ENCODE results near the gene ASCL3. TPM values are rescaled to one million over a fixed set of nuclear protein-coding genes. Genes with fewer than 3 reads are reported as not detected.

The ASCL3 gene
- total and polyA plus RNA-seq, 10 of the 15 experiments (the other 5 are each of a cell fraction or from before 2014, with no cell fraction given), result not detected

DNA sequence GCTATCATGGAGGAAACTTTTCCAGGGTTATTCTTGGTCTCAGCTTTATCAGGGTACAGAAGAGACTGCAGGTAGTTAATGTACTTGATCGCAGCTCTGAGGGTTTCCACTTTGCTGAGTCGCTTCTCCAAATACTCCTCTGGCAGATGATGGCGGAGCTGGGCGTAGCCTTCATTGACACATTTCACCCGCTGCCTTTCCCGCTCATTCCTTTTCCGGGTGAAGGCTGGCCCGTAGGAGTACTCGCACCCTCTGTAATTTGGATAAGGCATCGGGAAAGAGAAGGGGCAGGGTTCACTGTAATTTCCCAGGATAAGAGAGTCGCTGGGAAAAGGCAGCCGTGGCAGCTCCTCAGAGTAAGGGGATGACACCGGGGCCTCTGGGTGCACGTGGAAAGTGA is 5.2 kb downstream of the ASCL3 start:
- no TSS peak for BruUV-seq (replicated peaks)
- ATAC-seq, result no peak

DNA sequence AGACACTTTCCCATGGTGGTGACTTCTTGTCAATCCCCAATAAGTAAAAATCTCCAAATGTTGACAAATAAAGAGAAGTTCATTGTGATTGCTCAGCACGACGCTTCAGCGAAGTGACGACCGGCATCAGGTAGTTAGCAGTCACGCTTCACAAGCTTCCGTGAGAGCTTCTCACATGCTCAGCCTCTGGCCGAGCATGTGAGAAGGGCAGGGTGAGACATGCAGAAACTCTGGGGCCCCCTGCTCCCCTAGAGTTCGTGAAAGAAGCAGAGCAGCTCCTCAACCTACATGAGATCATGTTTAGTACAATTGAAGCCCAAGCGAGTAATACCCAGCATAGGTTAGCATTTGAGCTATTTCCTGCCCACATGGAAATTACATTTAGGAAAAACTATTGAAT is 5.7 kb downstream of the ASCL3 start:
- H3K9ac ChIP-seq (ENCODE audit: control insufficient read depth, insufficient read depth, low read length), result no peak overlapping the region
- RAD21 ChIA-PET (ENCODE audit: unreplicated experiment), result interaction anchor here (1.0 to 1.3 kb wide), 2 partner anchors 22 to 201 kb away, joined by 3 to 7 read pairs; no protein-coding TSS in a partner anchor
- no peaks in the 10 kb centered on the region for H3K36me3 ChIP-seq (ENCODE audit: control insufficient read depth in 2 of 2, insufficient read depth in 2 of 2, low read length in 1 of 2)
- H3K4me1 ChIP-seq (ENCODE audit: control insufficient read depth, insufficient read depth, low read length), result no peaks in the 10 kb centered on the region
- WGBS (ENCODE audit: insufficient coverage, insufficient replicate concordance, low lambda C conversion rate, missing lambda C conversion rate), result 76% methylated on average over 10 of the region's 10 CpGs
- in situ Hi-C loops (cut with MboI) (no loop called here), intact Hi-C loops (cut with micrococcal nuclease; ENCODE audit: unreplicated experiment) (no loop called here)
- 0 out of 2 replicates have a peak overlapping the region, but pooled peaks have one; percentile 22 for H3K4me2 ChIP-seq (ENCODE audit: control insufficient read depth, insufficient read depth)
- POLR2A ChIA-PET, result no interaction called here
- ATAC-seq, result peak; percentile 74
- H3K9me3 ChIP-seq (replicated peaks; ENCODE audit: control insufficient read depth, insufficient read depth, low read length), result no peaks in the 10 kb centered on the region
- H3K4me3 ChIP-seq, result no peak overlapping the region
- SMC1A ChIA-PET (ENCODE audit: uncharacterized antibody, unreplicated experiment), result interaction anchor here (0.8 to 2.3 kb wide), 6 partner anchors 9 to 107 kb away, joined by 3 to 9 read pairs (median 3); no protein-coding TSS in a partner anchor
- no peaks in the 10 kb centered on the region for H3K79me2 ChIP-seq (ENCODE audit: control insufficient read depth, insufficient read depth, low read length)
- no peak for FAIRE-seq
- DNase-seq (ENCODE audit: low read depth, low spot score), result no peak
- no peaks in the 10 kb centered on the region for H4K20me1 ChIP-seq (ENCODE audit: control insufficient read depth, insufficient read depth)
- H3K27me3 ChIP-seq (replicated peaks in 1 of 2; ENCODE audit: control insufficient read depth in 2 of 2, insufficient read depth in 2 of 2, low read length in 1 of 2), result no peaks in the 10 kb centered on the region
- H2AFZ ChIP-seq (ENCODE audit: control insufficient read depth, low read depth, low read length), result no peak overlapping the region; the same call in 1 of the 2 replicates
- no peak overlapping the region for H3K27ac ChIP-seq (ENCODE audit: control insufficient read depth, insufficient read depth)
- no TSS peak for BruUV-seq (replicated peaks)
- CTCF ChIA-PET, result interaction anchor here (0.9 to 4.8 kb wide), 2 partner anchors 22 to 23 kb away, joined by 5 to 30 read pairs; no protein-coding TSS in a partner anchor
- TF ChIP-seq, protein P1, sequence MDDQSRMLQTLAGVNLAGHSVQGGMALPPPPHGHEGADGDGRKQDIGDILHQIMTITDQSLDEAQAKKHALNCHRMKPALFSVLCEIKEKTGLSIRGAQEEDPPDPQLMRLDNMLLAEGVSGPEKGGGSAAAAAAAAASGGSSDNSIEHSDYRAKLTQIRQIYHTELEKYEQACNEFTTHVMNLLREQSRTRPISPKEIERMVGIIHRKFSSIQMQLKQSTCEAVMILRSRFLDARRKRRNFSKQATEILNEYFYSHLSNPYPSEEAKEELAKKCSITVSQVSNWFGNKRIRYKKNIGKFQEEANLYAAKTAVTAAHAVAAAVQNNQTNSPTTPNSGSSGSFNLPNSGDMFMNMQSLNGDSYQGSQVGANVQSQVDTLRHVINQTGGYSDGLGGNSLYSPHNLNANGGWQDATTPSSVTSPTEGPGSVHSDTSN (IDR thresholded peaks at IDR 0.05; ENCODE audit: insufficient replicate concordance, low read depth, low read length), result no peak
- TF ChIP-seq ZBED1 (IDR thresholded peaks at IDR 0.05; ENCODE audit: borderline replicate concordance), result no peak
- TF ChIP-seq SMAD5 (IDR thresholded peaks at IDR 0.05; ENCODE audit: low read depth), result no peak
- no peak for TF ChIP-seq CBX3 (IDR thresholded peaks at IDR 0.05; ENCODE audit: borderline replicate concordance, low read depth)
- no peak for TF ChIP-seq DPF2 (IDR thresholded peaks at IDR 0.05)
- TF ChIP-seq RAD51 (IDR thresholded peaks at IDR 0.05), result no peak
- no peak for TF ChIP-seq ZSCAN29 (IDR thresholded peaks at IDR 0.05)
- TF ChIP-seq, protein P2, sequence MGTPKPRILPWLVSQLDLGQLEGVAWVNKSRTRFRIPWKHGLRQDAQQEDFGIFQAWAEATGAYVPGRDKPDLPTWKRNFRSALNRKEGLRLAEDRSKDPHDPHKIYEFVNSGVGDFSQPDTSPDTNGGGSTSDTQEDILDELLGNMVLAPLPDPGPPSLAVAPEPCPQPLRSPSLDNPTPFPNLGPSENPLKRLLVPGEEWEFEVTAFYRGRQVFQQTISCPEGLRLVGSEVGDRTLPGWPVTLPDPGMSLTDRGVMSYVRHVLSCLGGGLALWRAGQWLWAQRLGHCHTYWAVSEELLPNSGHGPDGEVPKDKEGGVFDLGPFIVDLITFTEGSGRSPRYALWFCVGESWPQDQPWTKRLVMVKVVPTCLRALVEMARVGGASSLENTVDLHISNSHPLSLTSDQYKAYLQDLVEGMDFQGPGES (IDR thresholded peaks at IDR 0.05), result no peak
- no peak for TF ChIP-seq TAF1 (IDR thresholded peaks at IDR 0.05; ENCODE audit: borderline replicate concordance, low read depth, low read length)
- TF ChIP-seq PAX8 (IDR thresholded peaks at IDR 0.05), result peak; percentile 79; the same call in 1 of the 2 replicates
- TF ChIP-seq EZH2 (IDR thresholded peaks at IDR 0.05; ENCODE audit: borderline replicate concordance, control insufficient read depth, low read depth, low read length), result no peak
- no peak for TF ChIP-seq ZNF207 (IDR thresholded peaks at IDR 0.05; ENCODE audit: borderline replicate concordance)
- no peak for TF ChIP-seq EED (IDR thresholded peaks at IDR 0.05; ENCODE audit: low read depth)

More for the DNA sequence above, 5.2 kb downstream of the ASCL3 start:
- FAIRE-seq (no peak), DNase-seq (ENCODE audit: low read depth, low spot score) (no peak)
- Histone ChIP-seq H4K20me1 (ENCODE audit: control insufficient read depth, insufficient read depth) (no peaks in the 10 kb centered on the region), H2AFZ (ENCODE audit: control insufficient read depth, low read depth, low read length) (no peak overlapping the region), H3K9ac (ENCODE audit: control insufficient read depth, insufficient read depth, low read length) (no peak overlapping the region), H3K4me1 (ENCODE audit: control insufficient read depth, insufficient read depth, low read length) (no peaks in the 10 kb centered on the region), H3K27ac (ENCODE audit: control insufficient read depth, insufficient read depth) (no peak overlapping the region), H3K27me3 (replicated peaks in 1 of 2; ENCODE audit: control insufficient read depth in 2 of 2, insufficient read depth in 2 of 2, low read length in 1 of 2) (no peaks in the 10 kb centered on the region), H3K4me3 (no peak overlapping the region), H3K9me3 (replicated peaks; ENCODE audit: control insufficient read depth, insufficient read depth, low read length) (no peaks in the 10 kb centered on the region), H3K4me2 (ENCODE audit: control insufficient read depth, insufficient read depth) (no peak overlapping the region), H3K79me2 (ENCODE audit: control insufficient read depth, insufficient read depth, low read length) (no peaks in the 10 kb centered on the region), H3K36me3 (ENCODE audit: control insufficient read depth in 2 of 2, insufficient read depth in 2 of 2, low read length in 1 of 2) (no peaks in the 10 kb centered on the region)
- no peak for TF ChIP-seq WRNIP1 (IDR thresholded peaks at IDR 0.05; ENCODE audit: borderline replicate concordance, low read depth, low read length)
- TF ChIP-seq ATF7 (IDR thresholded peaks at IDR 0.05; ENCODE audit: low read depth), result no peak
- TF ChIP-seq CREB1 (IDR thresholded peaks at IDR 0.05; ENCODE audit: low read depth), result 0 out of 2 replicates have a peak, but pooled peaks have one; percentile 0
- TF ChIP-seq ESRRA (IDR thresholded peaks at IDR 0.05; ENCODE audit: low read length), result no peak
- RAD21 ChIA-PET (ENCODE audit: unreplicated experiment), result interaction anchor here (1.3 kb wide), 1 partner anchor 22 kb away, joined by 7 read pairs; no protein-coding TSS in a partner anchor
- in situ Hi-C loops (cut with MboI), result no loop called here
- POLR2A ChIA-PET, result no interaction called here
- 83% methylated on average over 14 of the region's 14 CpGs for WGBS (ENCODE audit: insufficient coverage, insufficient replicate concordance, low lambda C conversion rate, missing lambda C conversion rate)
- CTCF ChIA-PET, result interaction anchor here (0.9 to 4.8 kb wide), 2 partner anchors 23 kb away, joined by 5 to 30 read pairs; no protein-coding TSS in a partner anchor
- SMC1A ChIA-PET (ENCODE audit: uncharacterized antibody, unreplicated experiment), result interaction anchor here (0.8 to 2.3 kb wide), 6 partner anchors 9 to 107 kb away, joined by 3 to 9 read pairs (median 3); no protein-coding TSS in a partner anchor
- intact Hi-C loops (cut with micrococcal nuclease; ENCODE audit: unreplicated experiment), result no loop called here
